T-helper 2 cell treated with Interferon-gamma antibody and Interleukin-4, amounts not matched to agents 5 μg/mL and 100 μg/mL, for 36 hours (primary cell): ENCODE measurements around the gene SYNGR3.

Experiments used
- DNase-seq: peaks from one replicate; pipeline ENCODE4 v3.0.0; 2021; ENCODE audit warnings: low spot score
- H3K27ac Mint-ChIP-seq: one replicate; pipeline ENCODE4 v1.8.0; 2021; ENCODE audit warnings: mild to moderate bottlenecking, mixed read lengths
- H3K27me3 Mint-ChIP-seq: one replicate; pipeline ENCODE4 v1.8.0; 2021; ENCODE audit warnings: low read depth, mixed read lengths
- H3K36me3 Mint-ChIP-seq: one replicate; pipeline ENCODE4 v1.8.0; 2021; ENCODE audit warnings: low read depth, mixed read lengths
- H3K4me1 Mint-ChIP-seq: one replicate; pipeline ENCODE4 v1.8.0; 2021; ENCODE audit warnings: low read depth, mixed read lengths
- H3K4me3 Mint-ChIP-seq: one replicate; pipeline ENCODE4 v1.8.0; 2022; ENCODE audit warnings: mild to moderate bottlenecking, moderate library complexity, mixed read lengths
- H3K9me3 Mint-ChIP-seq: one replicate; pipeline ENCODE4 v1.8.0; 2021; ENCODE audit warnings: mixed read lengths

SYNGR3 gene

DNA sequence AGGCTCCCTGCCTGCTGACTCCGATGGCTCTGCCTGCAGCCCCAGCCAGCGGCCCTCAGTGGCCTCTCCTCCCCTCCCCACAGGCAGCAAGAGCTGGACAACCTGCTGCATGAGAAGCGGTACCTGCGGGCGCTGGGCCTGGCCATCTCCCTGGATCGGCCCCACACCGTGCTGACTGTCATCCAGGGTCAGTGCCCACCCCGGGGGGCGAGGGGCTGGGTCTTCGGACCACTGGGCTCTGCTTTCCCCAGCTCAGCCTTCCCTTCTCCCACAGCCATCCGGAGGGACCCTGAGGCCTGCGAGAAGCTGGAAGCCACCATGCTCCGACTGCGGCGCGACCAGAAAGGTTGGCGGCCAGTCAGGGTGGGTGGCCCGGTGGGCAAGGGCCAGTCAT lies 11.9 kb upstream of the SYNGR3 start:
- Mint-ChIP-seq H3K27me3 (peaks cover 25% of the 10 kb centered on the region), H3K4me1 (peaks cover 5% of the 10 kb centered on the region), H3K4me3 (no peak overlapping the region), H3K27ac (no peak overlapping the region), H3K36me3 (peaks cover 6% of the 10 kb centered on the region), H3K9me3 (no peaks in the 10 kb centered on the region)
- DNase-seq = no peak

GRCh38 chr16:1978476-1979120 lies 11.2 kb upstream of the SYNGR3 start:
- Mint-ChIP-seq H3K4me1 (peaks cover 4% of the 10 kb centered on the region), H3K36me3 (peaks cover 6% of the 10 kb centered on the region), H3K27me3 (peaks cover 30% of the 10 kb centered on the region), H3K27ac (no peak overlapping the region), H3K4me3 (no peak overlapping the region), H3K9me3 (no peaks in the 10 kb centered on the region)
- no peak for DNase-seq

GRCh38 chr16:1979271-1980029 lies 10.3 kb upstream of the SYNGR3 start:
- peaks cover 6% of the 10 kb centered on the region for H3K36me3 Mint-ChIP-seq
- no peak overlapping the region for H3K27ac Mint-ChIP-seq
- no peak for DNase-seq
- no peak overlapping the region for H3K4me3 Mint-ChIP-seq
- H3K9me3 Mint-ChIP-seq = no peaks in the 10 kb centered on the region
- H3K4me1 Mint-ChIP-seq = peaks cover 4% of the 10 kb centered on the region
- H3K27me3 Mint-ChIP-seq = peaks cover 30% of the 10 kb centered on the region

GRCh38 chr16:1980030-1980769 lies 9.6 kb upstream of the SYNGR3 start:
- Mint-ChIP-seq H3K27me3 (peaks cover 30% of the 10 kb centered on the region), H3K27ac (no peak overlapping the region), H3K4me3 (no peak overlapping the region), H3K4me1 (peaks cover 9% of the 10 kb centered on the region), H3K36me3 (peaks cover 7% of the 10 kb centered on the region), H3K9me3 (no peaks in the 10 kb centered on the region)
- DNase-seq = no peak

DNA sequence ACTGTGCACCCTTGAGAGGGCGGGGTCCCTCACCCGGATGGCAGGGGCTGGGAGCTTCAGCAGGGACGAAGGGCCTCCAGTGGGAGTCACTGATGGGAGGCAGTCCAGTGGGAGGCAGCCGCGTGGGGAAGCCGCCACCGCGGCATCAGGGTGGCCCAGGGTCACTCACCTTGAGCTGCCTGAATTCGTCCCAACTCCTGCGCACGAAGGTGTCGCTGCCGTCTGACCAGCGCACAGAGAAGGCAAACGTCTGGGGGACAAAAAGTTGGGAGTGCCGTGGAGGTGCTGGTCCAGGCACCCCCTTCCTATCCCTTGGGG lies 9.0 kb upstream of the SYNGR3 start:
- Mint-ChIP-seq H3K36me3 (peaks cover 7% of the 10 kb centered on the region), H3K27me3 (peaks cover 30% of the 10 kb centered on the region), H3K9me3 (no peaks in the 10 kb centered on the region), H3K27ac (no peak overlapping the region), H3K4me1 (peaks cover 12% of the 10 kb centered on the region), H3K4me3 (no peak overlapping the region)
- no peak for DNase-seq

DNA sequence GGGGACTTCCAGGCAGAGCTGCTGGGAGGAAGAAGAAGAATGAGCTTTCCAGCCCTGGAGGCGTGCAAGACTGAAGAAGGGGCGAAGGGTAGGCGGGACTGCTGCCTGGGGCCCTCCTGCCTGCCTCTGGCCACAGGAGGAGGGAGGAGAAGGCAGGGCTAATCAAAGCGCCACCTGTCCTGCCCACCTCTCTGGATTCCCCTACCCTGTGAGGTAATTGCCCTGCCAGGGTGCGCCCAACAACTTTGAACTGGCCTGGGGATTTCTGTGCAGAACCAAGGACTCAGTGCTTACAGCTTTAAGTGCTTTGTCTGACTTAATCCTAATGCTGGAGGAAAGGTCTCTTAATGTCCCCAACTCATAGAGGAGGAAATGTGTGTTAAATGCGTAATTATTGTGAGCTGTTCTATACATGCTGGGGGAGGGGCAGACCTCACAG lies 8.4 kb upstream of the SYNGR3 start, which contains the start of gene NOXO1:
Gene NOXO1, minus strand, starts transcription at position 72 of the 439 bp plus-strand sequence. CDS start 290 bp downstream, outside the sequence.
- Mint-ChIP-seq H3K9me3 (no peaks in the 10 kb centered on the region), H3K36me3 (peaks cover 6% of the 10 kb centered on the region), H3K27ac (no peak within 1 kb of the TSS), H3K4me3 (no peak within 1 kb of the TSS), H3K4me1 (peaks cover 12% of the 10 kb centered on the region), H3K27me3 (peaks cover 30% of the 10 kb centered on the region)
- DNase-seq = no peak

DNA sequence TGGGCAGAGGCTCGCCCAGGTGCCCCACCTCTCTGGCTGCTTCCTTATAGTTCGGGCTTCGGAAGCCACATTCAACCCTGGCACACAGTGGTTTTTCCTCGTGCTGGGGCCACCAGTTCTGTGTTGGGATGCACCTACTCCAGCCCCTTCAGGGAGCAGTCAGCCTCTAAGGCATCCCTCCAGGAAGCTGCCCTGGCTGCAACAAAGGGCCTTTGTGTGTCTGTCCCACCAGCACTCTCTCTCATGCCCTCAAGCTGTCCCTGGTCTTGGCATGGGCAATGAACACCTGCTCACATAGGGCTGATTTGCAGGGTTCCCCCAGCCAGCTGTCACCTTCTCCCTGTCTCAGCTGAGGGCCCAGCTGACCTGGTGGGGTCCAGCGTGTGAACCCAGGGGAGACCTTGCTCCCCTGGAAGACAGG lies 7.7 kb upstream of the SYNGR3 start:
- no peak overlapping the region for H3K27ac Mint-ChIP-seq
- H3K4me3 Mint-ChIP-seq = no peak overlapping the region
- H3K27me3 Mint-ChIP-seq = peaks cover 30% of the 10 kb centered on the region
- no peak for DNase-seq
- peaks cover 12% of the 10 kb centered on the region for H3K4me1 Mint-ChIP-seq
- H3K36me3 Mint-ChIP-seq = peaks cover 12% of the 10 kb centered on the region
- no peaks in the 10 kb centered on the region for H3K9me3 Mint-ChIP-seq

- Mint-ChIP-seq H3K4me3 (peak overlapping the region; percentile 69), H3K27me3 (peaks cover 30% of the 10 kb centered on the region), H3K9me3 (no peaks in the 10 kb centered on the region), H3K4me1 (peaks cover 12% of the 10 kb centered on the region), H3K27ac (no peak overlapping the region), H3K36me3 (peaks cover 10% of the 10 kb centered on the region)
- DNase-seq = no peak
Observed at GRCh38 chr16:1982991-1983543, 6.7 kb upstream of the SYNGR3 start.

DNA sequence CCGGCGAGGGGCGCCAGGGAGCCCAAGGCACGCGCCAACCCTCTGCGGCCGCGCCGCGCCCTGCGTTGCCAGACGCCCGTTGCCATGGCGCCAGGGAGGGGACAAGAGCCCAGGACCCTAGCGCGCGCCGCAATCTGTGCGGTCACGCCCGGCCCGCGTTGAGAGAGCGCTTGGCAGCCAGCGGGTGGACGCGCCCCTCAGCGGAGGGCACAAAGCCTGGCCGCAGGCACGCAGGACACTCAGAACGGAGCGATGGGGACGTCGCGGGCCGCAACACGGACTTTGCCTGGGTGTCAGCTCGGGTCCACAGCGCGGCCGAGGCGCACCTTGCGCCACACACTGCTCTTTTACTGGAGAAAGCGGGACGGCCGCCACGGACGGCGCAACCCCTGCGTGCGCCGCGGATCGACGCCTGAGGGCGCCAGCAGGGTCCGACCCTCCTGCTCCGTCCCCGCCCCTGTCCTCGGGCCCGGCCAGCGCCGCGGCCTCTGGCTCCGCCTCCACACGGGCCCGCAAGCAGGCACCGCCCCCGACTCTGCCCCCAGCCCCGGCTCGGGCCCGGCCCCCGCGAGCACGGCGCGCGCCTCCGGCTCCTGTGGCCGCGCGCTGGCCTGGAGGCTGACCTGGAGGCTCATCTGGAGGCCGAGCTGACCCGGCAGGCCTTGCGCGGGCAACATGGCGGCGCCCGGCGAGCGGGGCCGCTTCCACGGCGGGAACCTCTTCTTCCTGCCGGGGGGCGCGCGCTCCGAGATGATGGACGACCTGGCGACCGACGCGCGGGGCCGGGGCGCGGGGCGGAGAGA lies 6.0 kb upstream of the SYNGR3 start, which contains the start of gene GFER:
Gene GFER, plus strand, starts transcription at position 650 of the 803 bp plus-strand sequence. Its CDS starts 26 bp downstream, at position 676.
- Mint-ChIP-seq H3K27me3 (peaks cover 33% of the 10 kb centered on the region), H3K9me3 (no peaks in the 10 kb centered on the region), H3K27ac (peak within 1 kb of the TSS; percentile 62), H3K36me3 (peaks cover 10% of the 10 kb centered on the region), H3K4me1 (peaks cover 12% of the 10 kb centered on the region), H3K4me3 (peak within 1 kb of the TSS; percentile 86)
- peak; percentile 89 for DNase-seq

DNA sequence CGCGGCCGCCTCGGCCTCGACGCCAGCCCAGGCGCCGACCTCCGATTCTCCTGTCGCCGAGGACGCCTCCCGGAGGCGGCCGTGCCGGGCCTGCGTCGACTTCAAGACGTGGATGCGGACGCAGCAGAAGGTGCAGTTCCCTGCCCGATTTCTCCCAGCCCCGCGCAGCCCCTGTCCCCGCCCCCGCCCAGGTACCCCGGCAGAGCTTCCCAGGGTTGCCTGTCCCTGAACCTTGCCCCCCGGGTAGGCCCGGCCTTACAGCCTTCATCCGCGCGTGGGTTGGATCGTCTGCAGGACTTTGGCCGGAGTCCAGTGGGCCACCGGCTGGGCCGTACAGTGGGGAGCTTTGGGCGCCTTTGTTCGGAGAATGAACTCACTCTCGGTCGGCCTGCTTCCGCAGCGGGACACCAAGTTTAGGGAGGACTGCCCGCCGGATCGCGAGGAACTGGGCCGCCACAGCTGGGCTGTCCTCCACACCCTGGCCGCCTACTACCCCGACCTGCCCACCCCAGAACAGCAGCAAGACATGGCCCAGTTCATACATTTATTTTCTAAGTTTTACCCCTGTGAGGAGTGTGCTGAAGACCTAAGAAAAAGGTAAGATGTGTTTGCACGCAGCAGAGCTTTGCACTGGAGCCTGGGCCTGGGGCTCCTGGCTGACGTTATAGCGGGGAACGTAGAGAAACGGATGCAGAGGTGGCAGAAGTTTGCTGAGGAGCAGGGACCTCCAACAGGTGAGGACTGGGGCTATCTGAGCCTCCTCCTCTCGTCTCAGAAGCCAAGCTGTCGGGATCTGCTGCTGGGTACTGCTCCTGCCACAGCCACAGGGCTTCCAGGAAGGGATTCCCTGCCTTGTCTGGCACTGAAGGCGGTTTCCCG lies 5.2 kb upstream of the SYNGR3 start:
- Mint-ChIP-seq H3K4me3 (peak overlapping the region; percentile 86), H3K36me3 (peaks cover 10% of the 10 kb centered on the region), H3K4me1 (peaks cover 14% of the 10 kb centered on the region), H3K27me3 (peaks cover 41% of the 10 kb centered on the region), H3K27ac (peak overlapping the region; percentile 62), H3K9me3 (no peaks in the 10 kb centered on the region)
- DNase-seq = no peak

- H3K4me3 Mint-ChIP-seq = peak overlapping the region; percentile 86
- H3K36me3 Mint-ChIP-seq = peaks cover 10% of the 10 kb centered on the region
- H3K4me1 Mint-ChIP-seq = peaks cover 14% of the 10 kb centered on the region
- no peak overlapping the region for H3K27ac Mint-ChIP-seq
- no peaks in the 10 kb centered on the region for H3K9me3 Mint-ChIP-seq
- no peak for DNase-seq
- peaks cover 36% of the 10 kb centered on the region for H3K27me3 Mint-ChIP-seq
Observed at GRCh38 chr16:1985466-1986150, 4.2 kb upstream of the SYNGR3 start.

DNA sequence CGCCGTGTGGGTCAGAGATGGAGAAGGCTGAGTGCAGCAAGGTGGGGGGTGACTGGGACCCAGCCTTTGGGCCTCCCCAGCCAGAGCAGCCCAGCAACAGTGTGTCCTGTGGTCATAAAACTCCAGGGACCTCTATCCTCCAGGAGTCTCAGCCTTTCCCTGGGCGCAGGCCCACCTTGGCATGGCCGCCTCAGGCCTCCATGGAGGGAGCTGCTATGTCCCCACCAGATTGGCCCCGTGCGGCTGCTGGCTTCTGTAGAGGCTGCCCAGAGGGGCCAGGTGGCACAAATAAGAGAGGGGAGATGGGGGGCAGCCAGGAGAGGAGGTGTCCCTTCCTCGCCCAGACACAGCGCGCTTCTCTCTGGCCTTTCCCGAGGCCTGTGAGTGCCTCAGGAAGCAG lies 2.6 kb upstream of the SYNGR3 start:
- no peaks in the 10 kb centered on the region for H3K9me3 Mint-ChIP-seq

More for the DNA sequence above, 2.6 kb upstream of the SYNGR3 start:
- H3K27me3 Mint-ChIP-seq = peaks cover 22% of the 10 kb centered on the region
- H3K4me1 Mint-ChIP-seq = peaks cover 21% of the 10 kb centered on the region
- H3K36me3 Mint-ChIP-seq = peaks cover 10% of the 10 kb centered on the region
- no peak overlapping the region for H3K27ac Mint-ChIP-seq
- H3K4me3 Mint-ChIP-seq = no peak overlapping the region
- DNase-seq = no peak
